Adipocyte (in vitro differentiated cells): Measurements from ENCODE around the gene DGKB.

ENCODE experiments used
- DNase-seq: peaks from one replicate; pipeline ENCODE4 v3.0.0-alpha.2; 2015; ENCODE audit warnings: low read depth
- H3K27me3 ChIP-seq: replicated peaks from 2 replicates; pipeline ENCODE4 v1.7.0; 2013; ENCODE audit warnings: mild to moderate bottlenecking, low read length, moderate library complexity; ENCODE audit not compliant: control insufficient read depth, insufficient read depth
- H3K36me3 ChIP-seq: 2 replicates; pipeline ENCODE4 v1.7.0; 2013; ENCODE audit warnings: low read length, mild to moderate bottlenecking, moderate library complexity; ENCODE audit not compliant: control insufficient read depth, insufficient read depth, severe bottlenecking
- H3K4me1 ChIP-seq: 2 replicates; pipeline ENCODE4 v1.7.0; 2013; ENCODE audit warnings: mild to moderate bottlenecking, low read length, moderate library complexity; ENCODE audit not compliant: control insufficient read depth, insufficient read depth
- H3K4me3 ChIP-seq: 2 replicates; pipeline ENCODE4 v1.7.0; 2013; ENCODE audit warnings: mild to moderate bottlenecking, low read length, moderate library complexity
- H3K9ac ChIP-seq: 2 replicates; pipeline ENCODE4 v1.7.0; 2013; ENCODE audit warnings: mild to moderate bottlenecking, low read length, moderate library complexity
- H3K9me3 ChIP-seq: 2 replicates; pipeline ENCODE4 v1.7.0; 2013; ENCODE audit warnings: mild to moderate bottlenecking, low read length, moderate library complexity; ENCODE audit not compliant: control insufficient read depth

The DGKB gene

GRCh38 chr7:14859267-14859666 lies 43.3 kb downstream of the DGKB start:
- no peak for DNase-seq
- H3K36me3 ChIP-seq = no peaks in the 10 kb centered on the region

GRCh38 chr7:14858866-14859265 lies 43.7 kb downstream of the DGKB start:
- Histone ChIP-seq H3K36me3 (no peaks in the 10 kb centered on the region), H3K27me3 (no peaks in the 10 kb centered on the region), H3K4me3 (no peak overlapping the region), H3K9ac (no peak overlapping the region), H3K4me1 (no peaks in the 10 kb centered on the region), H3K9me3 (no peaks in the 10 kb centered on the region)
- no peak for DNase-seq

More at GRCh38 chr7:14859267-14859666, 43.3 kb downstream of the DGKB start:
- Histone ChIP-seq H3K9ac (no peak overlapping the region), H3K27me3 (no peaks in the 10 kb centered on the region), H3K4me3 (no peak overlapping the region), H3K9me3 (no peaks in the 10 kb centered on the region), H3K4me1 (no peaks in the 10 kb centered on the region)

- Histone ChIP-seq H3K27me3 (no peaks in the 10 kb centered on the region), H3K36me3 (no peaks in the 10 kb centered on the region), H3K4me1 (no peaks in the 10 kb centered on the region), H3K9me3 (no peaks in the 10 kb centered on the region), H3K9ac (no peak overlapping the region), H3K4me3 (no peak overlapping the region)
- no peak for DNase-seq
Observed at GRCh38 chr7:14858410-14858809, 44.1 kb downstream of the DGKB start.

DNA sequence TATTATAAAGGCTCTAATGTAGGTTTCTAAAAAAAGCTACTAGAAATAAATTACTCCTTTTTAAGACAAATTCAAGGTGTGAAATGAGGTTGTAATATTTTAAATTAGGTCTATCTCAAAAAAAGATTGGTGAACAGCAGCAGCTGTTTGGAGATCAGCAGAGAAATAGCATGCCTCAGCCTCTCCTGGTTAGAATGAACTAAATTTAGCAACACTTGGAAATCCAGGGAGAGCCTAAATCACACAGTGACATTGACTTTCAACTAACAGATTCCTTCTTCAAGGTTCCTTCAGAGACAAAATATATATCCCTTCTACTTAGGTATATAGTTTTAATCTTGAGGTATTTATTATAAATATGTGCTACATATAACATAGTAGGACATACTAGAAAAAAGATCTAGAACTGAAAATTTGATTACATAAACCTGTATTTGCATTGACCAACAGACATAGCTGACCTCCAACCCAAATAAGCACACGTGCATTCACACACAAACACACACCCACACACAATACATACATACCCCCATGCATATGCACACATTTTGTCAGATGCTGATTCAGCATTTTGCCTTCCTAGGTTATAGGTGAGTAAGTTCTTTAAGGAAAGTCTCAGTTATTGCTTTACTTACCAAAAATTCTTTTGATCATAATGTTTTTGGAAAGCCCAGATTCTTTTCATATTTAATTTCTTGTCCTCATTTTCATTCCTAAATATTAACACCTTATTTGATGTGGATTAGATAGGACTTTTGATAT lies 47.3 kb downstream of the DGKB start:
- Histone ChIP-seq H3K4me3 (no peak overlapping the region), H3K27me3 (no peaks in the 10 kb centered on the region), H3K36me3 (no peaks in the 10 kb centered on the region), H3K9me3 (no peaks in the 10 kb centered on the region), H3K9ac (no peak overlapping the region), H3K4me1 (no peaks in the 10 kb centered on the region)
- no peak for DNase-seq

GRCh38 chr7:14854471-14854870 lies 48.1 kb downstream of the DGKB start:
- no peak for DNase-seq
- H3K4me1 ChIP-seq = no peaks in the 10 kb centered on the region
- no peaks in the 10 kb centered on the region for H3K27me3 ChIP-seq
- H3K4me3 ChIP-seq = no peak overlapping the region
- H3K9me3 ChIP-seq = no peaks in the 10 kb centered on the region
- no peaks in the 10 kb centered on the region for H3K36me3 ChIP-seq
- H3K9ac ChIP-seq = no peak overlapping the region

GRCh38 chr7:14851610-14852009 lies 50.9 kb downstream of the DGKB start:
- H3K4me1 ChIP-seq = no peaks in the 10 kb centered on the region
- no peak overlapping the region for H3K4me3 ChIP-seq
- no peak overlapping the region for H3K9ac ChIP-seq
- no peaks in the 10 kb centered on the region for H3K27me3 ChIP-seq
- no peaks in the 10 kb centered on the region for H3K36me3 ChIP-seq
- no peak for DNase-seq
- no peaks in the 10 kb centered on the region for H3K9me3 ChIP-seq

DNA sequence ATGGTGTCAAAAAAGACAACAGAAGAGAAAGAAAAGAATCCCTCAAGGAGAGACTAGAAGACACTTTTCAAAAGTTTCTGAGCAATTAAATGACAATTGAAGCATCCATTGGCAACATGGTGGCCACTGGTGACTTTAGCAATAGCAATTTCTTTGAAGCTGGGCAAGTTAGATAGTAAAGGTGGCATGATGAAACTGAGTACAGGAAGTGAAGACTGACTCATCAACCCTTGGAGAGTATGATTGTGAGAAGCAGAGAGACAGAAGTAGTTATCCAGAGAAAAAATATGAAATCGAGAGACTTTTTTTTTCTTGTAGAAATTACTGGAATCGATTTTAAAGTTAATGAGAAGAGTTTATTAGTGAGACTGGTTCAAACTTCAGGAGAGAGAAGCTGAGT lies 52.5 kb downstream of the DGKB start:
- no peak overlapping the region for H3K9ac ChIP-seq
- H3K9me3 ChIP-seq = no peaks in the 10 kb centered on the region
- H3K4me1 ChIP-seq = no peaks in the 10 kb centered on the region
- H3K36me3 ChIP-seq = no peaks in the 10 kb centered on the region
- H3K27me3 ChIP-seq = no peaks in the 10 kb centered on the region
- no peak for DNase-seq
- H3K4me3 ChIP-seq = no peak overlapping the region

- no peak overlapping the region for H3K9ac ChIP-seq
- no peaks in the 10 kb centered on the region for H3K36me3 ChIP-seq
- no peak overlapping the region for H3K4me3 ChIP-seq
- H3K27me3 ChIP-seq = no peaks in the 10 kb centered on the region
- H3K9me3 ChIP-seq = no peaks in the 10 kb centered on the region
- peaks cover 11% of the 10 kb centered on the region for H3K4me1 ChIP-seq
- no peak for DNase-seq
Observed at GRCh38 chr7:14846405-14846804, 56.1 kb downstream of the DGKB start.

- H3K9ac ChIP-seq = no peak overlapping the region
- no peaks in the 10 kb centered on the region for H3K27me3 ChIP-seq
- peaks cover 14% of the 10 kb centered on the region for H3K4me1 ChIP-seq
- H3K36me3 ChIP-seq = no peaks in the 10 kb centered on the region
- no peaks in the 10 kb centered on the region for H3K9me3 ChIP-seq
- DNase-seq = no peak
- H3K4me3 ChIP-seq = no peak overlapping the region
Observed at GRCh38 chr7:14843755-14844154, 58.8 kb downstream of the DGKB start.

GRCh38 chr7:14842523-14842922 lies 60.0 kb downstream of the DGKB start:
- H3K9me3 ChIP-seq = no peaks in the 10 kb centered on the region
- H3K4me1 ChIP-seq = peaks cover 14% of the 10 kb centered on the region
- H3K4me3 ChIP-seq = no peak overlapping the region
- no peaks in the 10 kb centered on the region for H3K27me3 ChIP-seq
- no peak overlapping the region for H3K9ac ChIP-seq
- H3K36me3 ChIP-seq = no peaks in the 10 kb centered on the region
- DNase-seq = no peak

DNA sequence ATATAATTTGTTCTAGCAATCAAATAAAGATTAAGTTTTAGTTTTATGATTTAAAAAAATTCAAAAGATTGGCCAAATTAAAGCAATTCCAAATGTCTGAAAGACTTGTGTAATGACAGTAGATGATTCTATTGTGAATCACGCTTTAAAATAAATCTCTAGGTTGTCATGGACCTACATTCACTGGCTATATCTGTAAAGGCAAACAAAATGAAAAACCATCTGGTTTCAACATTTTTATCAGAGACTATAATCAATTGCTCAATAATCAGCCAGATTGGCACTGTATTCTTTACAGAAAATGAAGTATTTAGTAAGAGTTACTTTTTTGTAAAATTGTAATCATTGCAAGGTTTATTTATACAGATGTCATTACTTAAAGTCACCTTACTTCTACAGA lies 60.7 kb downstream of the DGKB start:
- no peaks in the 10 kb centered on the region for H3K27me3 ChIP-seq
- peak; percentile 68 for DNase-seq
- H3K9me3 ChIP-seq = no peaks in the 10 kb centered on the region
- no peak overlapping the region for H3K4me3 ChIP-seq
- H3K4me1 ChIP-seq = peaks cover 16% of the 10 kb centered on the region
- H3K9ac ChIP-seq = no peak overlapping the region
- H3K36me3 ChIP-seq = no peaks in the 10 kb centered on the region

- no peak overlapping the region for H3K9ac ChIP-seq
- no peak for DNase-seq
Observed at GRCh38 chr7:14841086-14841485, 61.5 kb downstream of the DGKB start.

More at GRCh38 chr7:14841086-14841485, 61.5 kb downstream of the DGKB start:
- H3K36me3 ChIP-seq = no peaks in the 10 kb centered on the region
- H3K9me3 ChIP-seq = no peaks in the 10 kb centered on the region
- H3K4me1 ChIP-seq = peaks cover 24% of the 10 kb centered on the region
- H3K27me3 ChIP-seq = no peaks in the 10 kb centered on the region
- H3K4me3 ChIP-seq = no peak overlapping the region
